PFSK-1 (cell line): Measurements from ENCODE around the gene RERE.

ENCODE experiments used
- FOXP2 ChIP-seq: optimal IDR thresholded peaks from 2 replicates; pipeline ENCODE3; 2011; ENCODE audit warnings: borderline replicate concordance, control low read depth, inconsistent platforms; ENCODE audit not compliant: insufficient read depth; ENCODE audit errors: extremely low read length, extremely low read depth
- POLR2AphosphoS5 ChIP-seq: IDR thresholded peaks from 2 replicates; pipeline ENCODE4 v1.6.1; 2012; ENCODE audit warnings: low read depth, mild to moderate bottlenecking, control low read depth, low read length, moderate library complexity
- REST ChIP-seq, 2 experiments: IDR thresholded peaks; 2 replicates each; pipeline versions ENCODE4 v1.6.1 to v1.8.0; 2011 to 2012; ENCODE audit warnings: low read depth in 2 of 2, low read length in 2 of 2, control low read depth in 1 of 2, inconsistent platforms in 1 of 2, mild to moderate bottlenecking in 1 of 2, moderate library complexity in 1 of 2; ENCODE audit not compliant: insufficient read depth in 1 of 2
- SIN3A ChIP-seq: IDR thresholded peaks from 2 replicates; pipeline ENCODE4 v1.6.1; 2012; ENCODE audit warnings: mild to moderate bottlenecking, low read length, moderate library complexity, borderline replicate concordance; ENCODE audit not compliant: insufficient read depth
- TAF1 ChIP-seq: IDR thresholded peaks from 2 replicates; pipeline ENCODE4 v1.6.1; 2012; ENCODE audit warnings: low read length, control low read depth, borderline replicate concordance; ENCODE audit not compliant: insufficient read depth

The RERE gene

GRCh38 chr1:8698937-8699447, 118.4 kb downstream of the RERE start:
- TF ChIP-seq POLR2AphosphoS5 (no peak), SIN3A (no peak), FOXP2 (no peak), REST (IDR thresholded peaks at IDR 0.05; ENCODE audit: insufficient read depth in 1 of 2, low read depth in 2 of 2, low read length in 2 of 2) (no peak)

- no peak for TF ChIP-seq SIN3A
- TF ChIP-seq POLR2AphosphoS5 = no peak
- TF ChIP-seq TAF1 = no peak
- no peak for TF ChIP-seq REST (IDR thresholded peaks at IDR 0.05; ENCODE audit: insufficient read depth in 1 of 2, low read depth in 2 of 2, low read length in 2 of 2)
- no peak for TF ChIP-seq FOXP2
Observed at GRCh38 chr1:8698012-8698630, 119.3 kb downstream of the RERE start.

DNA sequence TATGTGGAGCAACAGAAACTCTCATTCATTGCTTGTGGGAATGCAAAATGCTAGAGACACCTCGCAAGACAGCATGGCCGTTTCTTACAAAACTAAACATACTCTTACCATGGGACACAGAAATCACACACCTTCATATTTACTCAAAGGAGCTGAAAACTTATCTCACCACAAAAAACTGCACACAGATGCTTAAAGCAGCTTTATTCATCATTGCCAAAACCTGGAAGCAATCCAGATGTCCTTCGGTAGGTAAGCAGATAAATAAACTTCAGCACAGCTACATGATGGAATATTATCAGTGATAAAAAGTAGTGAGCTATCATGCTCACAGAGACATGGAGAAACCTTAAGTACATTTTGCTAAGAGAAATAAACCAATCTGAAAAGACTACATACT, 124.3 kb downstream of the RERE start:
- TF ChIP-seq FOXP2 (no peak), TAF1 (no peak), SIN3A (no peak), POLR2AphosphoS5 (no peak), REST (IDR thresholded peaks at IDR 0.05; ENCODE audit: insufficient read depth in 1 of 2, low read depth in 2 of 2, low read length in 2 of 2) (no peak)

DNA sequence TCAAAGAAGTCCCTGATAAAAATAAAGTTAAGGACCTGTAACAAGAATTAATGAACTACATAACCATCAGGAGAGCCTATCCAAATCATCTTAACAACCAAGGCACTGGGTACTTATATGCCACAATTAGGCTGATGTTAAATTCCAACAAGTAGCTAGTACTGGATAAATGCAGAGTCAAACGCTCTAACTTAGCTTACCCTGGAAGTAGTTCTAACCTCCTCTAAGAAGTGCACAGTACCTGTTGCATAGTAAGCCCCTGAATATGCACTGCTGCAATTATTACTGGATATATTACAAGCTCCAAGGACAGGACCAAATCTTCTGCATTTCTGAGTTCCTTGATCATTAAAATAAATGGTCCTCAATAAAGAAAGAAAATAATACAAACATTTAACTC, 125.8 kb downstream of the RERE start:
- TF ChIP-seq REST (IDR thresholded peaks at IDR 0.05; ENCODE audit: insufficient read depth in 1 of 2, low read depth in 2 of 2, low read length in 2 of 2) = no peak
- no peak for TF ChIP-seq SIN3A
- no peak for TF ChIP-seq TAF1
- TF ChIP-seq POLR2AphosphoS5 = no peak
- no peak for TF ChIP-seq FOXP2

DNA sequence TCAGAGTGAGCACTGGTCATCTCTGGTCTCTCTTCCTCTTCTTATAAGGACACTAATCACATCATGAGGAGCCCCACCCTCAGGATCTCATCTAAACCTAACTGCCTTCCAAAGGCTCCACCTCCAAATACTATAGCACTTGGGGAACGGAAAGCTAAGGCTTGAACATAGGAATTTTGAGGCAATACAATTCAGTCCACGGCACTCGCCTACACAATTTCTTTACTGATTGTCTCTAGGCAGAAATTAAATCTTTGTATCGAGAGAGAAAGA, 127.3 kb downstream of the RERE start:
- TF ChIP-seq REST (IDR thresholded peaks at IDR 0.05; ENCODE audit: insufficient read depth in 1 of 2, low read depth in 2 of 2, low read length in 2 of 2) (no peak), POLR2AphosphoS5 (no peak), FOXP2 (no peak), SIN3A (no peak), TAF1 (no peak)
